Measurements from ENCODE around the gene SGMS1. TPM values are rescaled to one million over a fixed set of nuclear protein-coding genes. Genes with fewer than 3 reads are reported as not detected.
A peak's percentile ranks its signal among the peaks of the same experiment; 100 is the strongest.
"Not testable (repeated sequence)": the region's sequence is repeated elsewhere in the genome, so short reads cannot be mapped to it uniquely, and the experiment has no call there.

SGMS1 gene
- polyA plus RNA-seq (ENCODE audit: insufficient read length in 10 of 10): 10 to 100 TPM; 20.0 to 29.5 (median 22.8) TPM
- long read RNA-seq, donor 1, partial matches to known transcripts: 0 of 5 reads
- long read RNA-seq, donor 1, other reads (novel, unspliced or antisense): 0 of 5 reads
- long read RNA-seq, donor 2, partial matches to known transcripts: 0 of 3 reads
- long read RNA-seq, donor 2, other reads (novel, unspliced or antisense): 0 of 3 reads
- long read RNA-seq, donor 3: 0 reads
- long read RNA-seq, donor 4, partial matches to known transcripts: 0 of 1 reads
- long read RNA-seq, donor 4, other reads (novel, unspliced or antisense): 0 of 1 reads
- long read RNA-seq, donor 5, partial matches to known transcripts: 0 of 4 reads
- long read RNA-seq, donor 5, other reads (novel, unspliced or antisense): 0 of 4 reads
- long read RNA-seq, donor 6, partial matches to known transcripts: 0 of 1 reads
- long read RNA-seq, donor 6, other reads (novel, unspliced or antisense): 0 of 1 reads
- long read RNA-seq, donor 7, partial matches to known transcripts: 0 of 2 reads
- long read RNA-seq, donor 7, other reads (novel, unspliced or antisense): 0 of 2 reads
- long read RNA-seq, donor 8, partial matches to known transcripts: 0 of 6 reads
- long read RNA-seq, donor 8, other reads (novel, unspliced or antisense): 0 of 6 reads
- long read RNA-seq, donor 9, partial matches to known transcripts: 0 of 2 reads
- long read RNA-seq, donor 9, other reads (novel, unspliced or antisense): 0 of 2 reads

DNA sequence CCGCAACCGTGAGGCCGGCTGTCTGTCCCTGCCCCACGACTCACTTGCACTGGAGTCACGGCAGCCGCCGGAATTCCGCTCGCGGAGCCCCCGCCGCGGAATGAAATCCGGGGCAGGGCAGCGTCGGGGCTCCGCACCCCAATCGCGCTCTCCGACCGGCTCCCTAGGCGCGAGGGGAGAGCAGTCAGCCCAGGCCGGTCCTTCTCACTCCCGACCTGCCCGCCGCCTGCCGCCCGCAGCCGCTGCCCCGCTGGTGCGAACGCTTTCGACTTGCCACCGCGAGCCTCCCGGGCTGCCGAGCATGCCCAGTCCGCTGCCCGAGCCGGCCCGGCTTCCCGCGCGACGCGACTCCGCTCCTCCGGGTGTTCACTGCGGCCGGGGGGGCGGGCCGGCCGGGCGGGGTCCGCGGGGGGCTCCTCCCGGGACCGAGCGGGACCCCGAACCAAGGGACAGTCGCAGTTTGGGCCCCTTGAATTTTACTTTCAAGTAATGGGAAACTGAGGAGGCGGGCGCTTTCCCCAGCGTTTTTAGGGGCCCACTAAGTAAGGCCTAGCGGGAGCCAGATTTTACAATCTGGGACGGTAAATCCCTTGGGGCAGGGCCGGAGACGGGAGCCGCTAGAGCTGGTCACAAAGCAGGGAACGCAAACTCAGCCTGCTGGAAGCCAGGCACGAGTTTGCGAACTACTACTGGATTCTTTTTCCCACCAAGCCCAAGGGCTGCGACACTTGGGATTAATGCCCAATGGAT, at the start of gene SGMS1:
SGMS1 (minus strand) TSS at position 294 of the 750 bp plus-strand sequence. CDS start 279,842 bp downstream, outside the sequence.
- peak; percentile 82 to 95 (median 88) for DNase-seq

DNA sequence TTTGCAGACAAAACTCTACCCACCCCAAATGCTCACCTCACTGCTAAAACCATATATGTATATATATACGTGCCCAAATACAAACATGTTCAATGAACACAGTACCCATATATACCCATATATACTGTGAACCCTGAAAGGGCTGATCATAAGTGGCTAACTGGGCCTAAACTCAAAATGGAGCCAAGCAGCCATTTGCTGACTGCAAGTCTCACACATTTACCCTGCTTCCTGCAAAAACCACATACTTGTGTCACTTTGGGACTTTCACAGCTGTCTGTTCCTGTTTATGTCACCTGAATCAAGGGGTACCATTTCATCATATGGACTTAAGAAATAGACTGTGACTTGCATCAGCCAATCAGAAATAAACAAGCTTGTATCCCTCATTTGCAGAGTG, 48.4 kb upstream of the SGMS1 start:
- not testable (repeated sequence) for DNase-seq

DNA sequence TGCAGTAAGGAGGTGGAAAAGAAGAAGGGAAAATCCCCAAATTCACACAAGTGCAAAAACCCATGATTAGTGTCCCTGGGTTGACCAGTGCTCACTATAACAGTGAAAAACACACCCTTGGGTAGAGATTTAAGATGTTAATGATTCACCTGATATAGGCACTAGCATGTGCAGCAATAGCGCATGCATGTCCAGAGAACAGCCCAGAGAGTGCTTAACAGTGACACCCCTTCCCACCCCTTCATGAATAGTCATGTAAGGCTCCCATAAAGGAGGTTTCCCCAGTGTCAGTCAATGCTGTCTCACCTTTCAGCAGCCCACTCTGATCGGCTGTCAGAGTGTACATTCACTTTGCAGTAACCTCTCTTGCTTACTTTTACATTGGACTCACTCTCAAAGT, 47.9 kb upstream of the SGMS1 start:
- not testable (repeated sequence) for DNase-seq

DNA sequence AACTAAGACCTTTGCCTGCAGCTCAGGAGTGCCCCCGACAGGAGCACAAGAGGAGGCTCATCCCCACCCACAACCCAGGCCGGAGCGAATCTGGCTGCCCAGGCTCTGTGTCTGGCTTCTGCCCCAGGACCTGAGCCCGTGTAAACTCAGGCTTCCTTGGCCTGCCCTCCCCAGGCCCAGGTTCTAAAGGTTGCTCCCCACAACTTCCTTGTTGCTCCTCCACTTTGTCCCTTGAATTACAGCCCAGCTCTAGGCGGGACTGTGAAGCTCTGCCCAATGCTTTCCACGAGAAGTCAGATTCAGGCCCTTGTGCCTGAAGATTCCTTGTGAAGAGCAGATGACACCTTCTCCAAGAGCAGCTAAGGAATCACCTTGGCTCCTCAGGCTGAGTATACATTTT, 46.2 kb upstream of the SGMS1 start:
- DNase-seq: not testable (repeated sequence)

DNA sequence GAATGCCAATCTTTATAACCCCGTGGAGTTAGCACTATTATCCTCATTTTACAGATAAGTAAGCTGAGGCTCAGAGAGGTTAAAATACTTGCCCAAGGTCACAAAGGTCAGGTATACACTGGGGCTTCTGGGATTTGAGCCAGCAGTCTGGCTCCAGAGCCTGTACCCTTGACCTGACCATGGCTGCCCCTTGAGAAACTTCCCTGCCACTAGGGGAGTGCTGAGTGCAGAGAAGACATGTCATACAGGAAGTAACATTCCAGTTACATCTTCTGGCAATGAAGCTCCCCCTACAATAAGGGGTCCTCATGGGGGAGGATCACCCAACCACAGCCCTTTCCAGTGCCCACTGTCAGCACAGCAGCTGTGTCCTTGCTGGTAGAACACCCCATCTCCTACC, 43.6 kb upstream of the SGMS1 start:
- not testable (repeated sequence) for DNase-seq

DNA sequence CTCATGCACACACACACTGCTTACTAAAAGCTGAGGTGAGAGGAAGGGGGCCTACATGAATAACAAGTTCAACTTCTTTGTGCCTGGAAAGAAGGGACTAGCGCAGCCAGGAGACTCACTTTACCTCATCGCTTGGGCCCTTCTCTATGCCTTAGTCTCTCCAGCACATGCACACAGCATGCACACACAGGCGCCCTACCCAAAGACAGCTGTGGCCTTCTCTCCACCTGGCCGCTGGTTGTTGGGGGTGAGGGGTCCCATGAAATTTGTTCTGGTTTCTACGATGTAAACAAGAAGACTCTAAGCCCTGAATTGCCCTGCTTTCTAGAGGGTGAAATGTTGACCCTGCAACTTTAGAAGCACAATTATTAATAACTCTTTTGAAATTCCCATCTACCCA, 38.7 kb upstream of the SGMS1 start:
- DNase-seq: not testable (repeated sequence)

DNA sequence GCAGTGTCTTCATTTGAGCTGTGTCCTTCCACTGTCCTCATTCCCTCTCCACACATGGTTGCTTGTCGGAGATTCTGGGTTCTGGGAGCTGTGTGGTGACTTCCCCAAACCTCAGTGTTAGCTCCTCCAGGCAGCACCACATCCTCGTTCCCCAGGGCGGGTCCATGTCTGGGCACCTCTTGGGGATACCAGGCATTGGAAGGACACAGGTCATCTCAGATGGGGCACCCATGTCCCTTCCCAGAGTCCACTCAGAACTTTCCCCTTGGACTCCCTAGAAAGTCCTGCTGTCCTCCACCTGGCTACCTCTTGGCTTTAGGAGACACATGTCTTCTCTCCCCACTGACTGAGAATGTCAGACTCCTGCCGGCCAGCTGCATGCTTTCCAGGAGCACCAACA, 37.8 kb upstream of the SGMS1 start:
- not testable (repeated sequence) for DNase-seq

DNA sequence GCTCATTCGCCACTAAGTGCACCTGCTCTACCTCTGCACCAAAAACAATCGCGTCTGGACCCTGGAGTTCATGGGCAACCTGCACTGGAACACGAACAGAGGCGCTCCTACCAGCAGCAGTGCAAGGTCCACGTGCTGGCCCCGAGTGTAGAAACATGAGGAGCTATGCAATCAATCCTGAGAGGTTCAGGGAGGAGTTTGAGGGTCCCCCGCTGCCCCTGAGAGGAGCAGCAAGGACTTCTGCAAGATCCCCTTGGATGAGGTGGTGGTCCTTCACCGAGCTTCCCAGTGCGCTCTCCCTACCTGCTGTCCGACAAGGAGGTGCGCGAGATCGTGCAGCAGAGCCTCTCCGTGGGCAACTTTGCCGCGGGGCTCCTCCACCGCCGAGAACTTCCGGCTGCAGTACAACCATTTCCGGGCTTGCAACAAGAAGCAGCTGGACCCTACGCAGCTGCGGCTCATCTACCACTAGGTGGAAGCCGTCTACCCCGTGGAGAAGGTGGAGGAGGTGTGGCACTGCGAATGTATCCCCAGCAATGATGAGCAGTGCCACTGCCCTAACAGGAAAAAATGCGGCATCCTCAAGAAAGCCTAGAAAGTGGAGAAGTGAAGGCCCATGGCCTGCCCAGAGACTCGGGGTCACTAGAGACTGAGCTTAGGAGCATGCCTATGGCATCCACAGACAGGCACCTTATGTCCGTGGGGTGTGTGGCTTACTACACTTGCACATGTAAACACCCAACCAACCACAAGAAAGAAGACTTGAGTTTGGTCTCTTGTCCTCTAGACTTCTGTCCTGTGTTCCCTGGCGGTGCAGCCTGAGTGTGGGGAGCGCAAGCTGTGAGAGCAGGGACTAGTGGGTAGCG, 36.3 kb upstream of the SGMS1 start:
- peak in 1 of 3 donors; percentile 30 for DNase-seq

DNA sequence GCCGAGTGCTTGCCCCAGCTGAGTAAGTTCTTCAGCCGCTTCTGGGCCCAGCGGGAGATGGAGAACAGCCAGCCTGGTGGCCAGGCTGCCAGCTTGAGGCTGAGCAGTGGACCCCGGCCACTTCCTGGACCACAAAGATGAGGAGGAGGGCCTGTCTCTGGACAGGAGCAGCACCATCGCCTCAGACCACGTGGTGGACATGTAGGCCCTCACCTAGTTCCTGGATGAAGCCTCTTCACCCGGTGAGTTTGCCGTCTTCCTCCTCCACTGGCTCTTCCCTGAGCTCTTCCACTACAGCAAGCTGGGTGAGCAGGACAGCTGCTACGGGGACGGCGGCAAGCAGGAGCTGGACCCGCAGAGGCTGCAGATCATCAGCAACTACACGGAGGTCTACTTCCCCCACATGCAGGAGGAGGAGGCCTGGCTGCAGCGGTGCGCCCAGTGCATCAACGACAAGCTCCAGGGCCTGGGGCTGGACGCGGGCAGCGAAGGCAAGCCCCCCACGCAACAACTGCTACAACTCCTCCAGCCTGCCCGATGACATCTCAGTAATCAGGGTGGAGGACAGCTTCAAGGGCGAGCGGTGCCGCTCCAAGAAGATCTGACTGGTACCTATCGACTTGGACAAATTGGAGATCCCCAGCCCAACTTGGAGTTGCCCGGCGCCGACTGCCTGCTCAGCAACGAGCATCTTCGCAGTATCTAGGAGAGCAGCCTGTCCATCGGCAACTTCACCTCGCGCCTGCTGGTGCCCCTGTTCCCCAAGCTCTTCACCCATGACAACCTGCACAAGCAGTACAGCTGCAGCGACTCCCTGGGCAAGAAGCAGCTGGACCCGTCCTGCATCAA, 35.5 kb upstream of the SGMS1 start:
- DNase-seq: not testable (repeated sequence)

DNA sequence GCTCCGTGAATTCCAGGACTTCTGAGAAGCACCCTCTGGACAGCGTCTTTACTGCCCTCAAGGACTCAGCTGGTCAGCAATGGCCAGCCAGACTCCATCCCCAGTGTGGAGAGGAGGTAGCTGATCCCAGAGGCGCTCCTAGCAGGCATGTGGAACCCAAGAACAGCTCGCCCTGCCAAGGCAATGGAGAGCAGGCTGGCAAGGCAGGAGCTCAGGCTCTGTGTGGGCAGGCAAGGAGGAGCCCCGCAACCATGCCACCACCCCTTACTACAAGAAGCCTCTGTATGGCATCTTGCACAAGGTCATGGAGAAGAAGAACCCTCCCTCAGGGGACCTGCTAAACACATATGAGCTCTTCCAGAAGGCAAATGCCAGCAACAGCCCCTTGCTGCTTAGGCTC, 34.4 kb upstream of the SGMS1 start:
- DNase-seq: no peak

DNA sequence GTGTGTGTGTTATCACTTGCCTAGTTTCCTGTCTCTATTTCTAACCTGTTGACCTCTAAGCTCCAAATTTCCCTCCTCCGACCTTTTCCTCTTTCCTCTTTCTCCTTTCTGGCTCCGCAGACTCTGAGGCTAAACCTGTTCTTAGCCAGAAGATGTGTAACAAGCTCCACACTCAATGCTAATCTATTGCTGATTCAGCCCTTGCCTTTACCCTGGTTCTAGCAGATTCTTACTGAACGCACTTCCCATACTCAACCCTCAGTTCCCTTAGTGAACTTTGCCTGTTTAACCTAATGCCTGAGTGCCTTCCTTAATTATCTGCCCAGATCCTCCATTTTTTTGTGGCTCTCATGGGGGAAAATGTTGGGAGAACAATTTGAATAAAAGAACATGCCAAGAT, 30.0 kb upstream of the SGMS1 start:
- peak in 1 of 3 donors; percentile 20 for DNase-seq

DNA sequence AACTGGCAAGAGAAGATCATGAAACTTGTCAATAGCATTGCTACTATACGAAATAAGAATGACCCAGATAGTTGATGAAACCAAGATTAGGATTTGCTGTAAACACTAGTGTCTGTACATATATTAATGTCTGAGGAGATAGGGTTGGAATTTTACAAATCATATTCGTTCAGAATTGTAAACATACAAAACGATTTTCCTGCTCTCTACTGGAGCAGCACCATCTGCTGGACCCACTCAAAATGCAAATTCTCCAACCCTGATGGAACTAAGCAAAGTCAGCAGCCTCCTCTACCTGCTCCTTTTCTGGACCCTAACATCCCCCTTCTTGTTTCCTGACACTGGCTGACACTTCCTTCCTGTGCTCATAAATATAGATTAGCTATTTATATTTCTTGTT, 29.4 kb upstream of the SGMS1 start:
- DNase-seq: peak; percentile 18 to 59 (median 36)

DNA sequence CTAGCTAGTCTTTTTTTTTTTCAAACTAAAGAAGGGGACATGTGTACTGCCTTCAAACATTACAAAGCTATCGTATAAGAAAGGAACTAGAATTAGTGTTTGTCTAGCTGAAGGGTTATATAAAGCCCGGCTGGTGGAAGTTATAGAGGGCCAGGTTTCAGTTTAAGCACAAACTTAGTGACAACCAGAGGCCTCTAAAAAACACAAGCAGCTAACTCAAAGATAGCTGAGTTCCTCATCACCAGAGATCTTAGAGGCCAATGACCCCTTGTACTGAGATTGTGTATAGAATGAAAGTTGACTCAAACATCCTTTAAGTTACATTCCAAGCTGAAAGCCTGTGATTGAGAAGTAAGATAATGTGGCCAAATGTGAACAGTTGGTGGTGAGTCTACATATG, 28.1 kb upstream of the SGMS1 start:
- DNase-seq: no peak

DNA sequence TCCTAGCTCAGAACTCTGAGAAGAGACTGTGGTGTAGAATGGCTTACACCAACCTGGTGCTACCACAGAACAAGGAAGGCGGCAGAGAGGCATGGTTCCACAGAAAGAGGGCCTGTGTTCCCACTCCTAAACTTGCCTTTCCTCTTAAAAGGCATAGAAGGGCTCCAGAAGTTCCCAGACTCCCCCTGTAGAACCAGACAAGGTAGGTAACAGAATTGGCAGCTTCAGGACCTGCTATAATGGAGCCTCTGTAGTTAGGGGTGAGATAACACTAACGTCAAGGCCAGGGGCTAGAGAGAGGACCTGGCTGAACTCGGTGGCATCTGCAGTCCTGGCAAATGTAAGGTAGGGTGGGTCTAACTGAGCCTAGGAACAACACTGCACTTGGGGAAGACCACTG, 26.7 kb upstream of the SGMS1 start:
- DNase-seq: no peak

DNA sequence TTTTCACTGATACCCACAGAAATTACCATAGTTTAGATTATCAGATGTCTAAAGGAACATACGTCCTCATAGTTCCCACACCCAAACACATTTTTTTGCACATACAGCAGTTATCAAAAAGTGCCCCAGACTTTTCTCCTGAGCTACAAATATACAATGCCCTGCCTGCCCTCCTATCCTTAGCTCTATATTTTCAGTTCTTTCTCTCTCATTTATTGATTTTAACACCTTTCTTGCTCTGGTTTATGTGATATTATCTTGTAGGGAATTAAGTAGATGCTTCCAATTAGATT, 25.1 kb upstream of the SGMS1 start:
- DNase-seq: no peak

DNA sequence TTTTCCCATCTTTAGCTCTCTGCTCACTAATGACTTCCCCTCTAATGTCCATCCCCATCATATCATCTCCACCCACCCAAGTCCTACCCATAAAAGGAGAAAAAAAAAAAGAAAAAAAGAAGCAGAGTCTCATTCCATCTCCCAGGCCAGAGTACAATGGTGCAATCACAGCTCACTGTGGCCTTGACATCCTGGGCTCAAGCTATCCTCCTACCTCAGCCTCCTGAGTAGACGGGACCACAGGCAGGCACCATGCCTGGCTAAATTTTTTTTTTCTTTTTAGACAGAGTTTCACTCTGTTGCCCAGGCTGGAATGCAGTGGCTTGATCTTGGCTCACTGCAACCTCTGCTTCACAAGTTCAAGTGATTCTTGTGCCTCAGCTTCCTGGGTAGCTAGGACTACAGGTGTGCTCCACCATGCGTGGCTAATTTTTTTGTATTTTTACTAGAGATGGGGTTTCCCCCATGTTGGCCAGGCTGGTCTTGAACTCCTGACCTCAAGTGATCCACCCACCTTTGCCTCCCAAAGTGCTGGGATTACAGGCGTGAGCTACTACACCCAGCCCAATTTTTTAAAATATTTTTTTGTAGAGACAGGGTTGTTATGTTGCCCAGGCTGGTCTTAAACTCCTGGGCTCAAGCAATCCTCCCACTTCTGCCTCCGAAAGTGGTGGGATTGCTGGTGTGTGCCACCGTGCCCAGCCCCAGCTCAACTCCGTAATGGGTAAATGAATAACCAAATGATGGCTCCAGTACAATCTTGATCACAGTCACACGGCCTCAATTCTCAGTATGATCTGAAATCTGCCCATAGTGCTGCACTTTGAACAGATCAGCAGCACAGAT, 24.6 kb upstream of the SGMS1 start:
- no peak for DNase-seq

DNA sequence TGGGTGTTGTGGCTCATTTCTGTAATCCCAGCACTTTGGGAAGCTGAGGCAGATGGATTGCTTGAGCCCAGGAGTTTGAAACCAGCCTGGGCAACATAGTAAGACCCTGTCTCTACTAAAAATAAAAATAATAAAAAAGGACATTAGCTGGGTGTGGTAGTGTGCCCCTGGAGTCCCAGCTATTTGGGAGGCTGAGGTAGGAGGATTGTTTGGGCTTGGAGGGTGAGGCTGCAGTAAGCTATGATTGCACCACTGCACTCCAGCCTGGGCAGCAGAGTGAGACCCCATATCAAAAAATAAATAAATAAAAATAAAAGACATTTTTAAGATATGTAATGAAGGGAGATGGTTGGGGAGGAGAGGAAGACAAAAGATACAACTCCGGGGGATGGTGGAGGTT, 23.6 kb upstream of the SGMS1 start:
- DNase-seq: not testable (repeated sequence)

DNA sequence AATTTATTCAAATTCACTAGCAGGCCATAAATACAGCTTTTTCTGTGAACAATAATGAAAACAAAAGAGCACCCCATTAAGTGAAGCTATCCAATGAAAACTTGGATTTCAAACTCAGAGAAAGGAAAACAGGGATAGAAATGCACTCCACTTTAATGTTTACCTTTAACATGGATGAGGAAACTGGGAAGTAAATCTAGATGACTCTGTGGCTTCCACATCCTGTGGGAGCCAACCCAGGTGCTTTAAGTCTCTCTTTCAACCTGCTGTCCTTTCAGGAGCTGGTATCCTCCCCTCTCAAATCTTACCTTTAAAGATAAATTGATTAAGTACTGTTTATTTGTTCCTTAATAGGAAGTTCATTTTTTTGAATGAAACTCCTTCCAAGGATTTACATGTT, 21.5 kb upstream of the SGMS1 start:
- DNase-seq: no peak

DNA sequence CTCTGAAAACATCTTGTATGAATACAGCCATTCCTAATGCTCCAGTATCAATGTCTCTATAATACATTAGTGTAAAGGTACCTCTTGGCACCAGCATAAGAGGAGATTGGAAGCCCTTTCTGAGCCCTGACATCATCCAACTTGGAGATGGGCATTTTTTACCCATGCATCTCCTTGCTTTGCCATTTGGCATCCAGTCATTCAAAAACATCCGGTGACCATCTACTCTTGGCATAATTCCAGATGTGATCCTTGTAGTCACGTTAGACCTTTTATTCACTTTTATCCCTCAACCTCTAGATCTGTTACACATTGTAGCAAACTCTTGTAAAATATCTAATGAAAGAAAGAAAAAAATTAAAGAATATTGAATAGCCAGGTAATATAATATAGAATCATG, 17.9 kb upstream of the SGMS1 start:
- no peak for DNase-seq

DNA sequence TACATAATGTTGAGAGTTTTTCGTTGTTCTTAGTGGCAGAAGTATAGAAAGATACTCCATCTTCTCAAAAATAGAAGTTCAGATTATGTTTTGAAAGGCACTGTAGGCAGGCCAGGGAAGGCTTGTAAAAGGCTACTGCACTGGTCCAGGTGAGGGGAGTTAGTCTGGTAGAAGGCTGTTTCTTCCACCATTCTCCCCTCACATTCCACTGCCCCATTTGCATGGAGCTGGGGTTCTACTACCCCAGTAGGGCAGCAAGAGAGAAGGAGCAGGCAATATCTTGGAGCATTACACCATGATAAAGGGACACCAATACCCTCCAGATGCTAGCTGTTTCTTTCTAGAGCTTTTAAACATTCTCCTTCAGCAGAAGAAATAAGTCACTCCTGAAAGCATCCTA, 16.5 kb upstream of the SGMS1 start:
- DNase-seq: no peak

Measured in muscle of back (tissue), 13 donors.